ENCODE measurements around the gene FGF14.

FGF14 gene

DNA sequence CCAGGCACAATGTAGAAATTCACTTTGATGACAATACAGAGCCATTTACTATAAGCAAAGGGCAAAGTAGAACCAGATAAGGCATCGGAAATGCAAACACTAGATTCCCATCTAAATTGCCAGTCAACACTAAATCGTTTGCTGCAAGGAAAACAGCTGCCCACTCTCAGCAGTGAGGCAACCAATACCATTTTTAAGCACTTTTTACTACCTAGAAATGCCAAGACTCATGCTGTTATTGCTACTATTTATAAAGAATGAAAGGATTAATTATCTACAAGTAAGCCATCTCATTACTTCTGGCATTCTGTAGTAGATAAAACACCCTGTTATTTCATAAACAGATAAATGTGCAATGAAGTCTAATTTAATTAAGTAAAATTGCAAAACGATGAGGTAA is 422.0 kb downstream of the FGF14 start:
- Mint-ChIP-seq H3K4me1 (no peaks in the 10 kb centered on the region), H3K27ac (no peak overlapping the region), H3K36me3 (ENCODE audit: low read depth) (no peaks in the 10 kb centered on the region), H3K27me3 (ENCODE audit: low read depth) (no peaks in the 10 kb centered on the region), H3K4me3 (no peak overlapping the region), H3K9me3 (no peaks in the 10 kb centered on the region)
- TF ChIP-seq, protein P1, sequence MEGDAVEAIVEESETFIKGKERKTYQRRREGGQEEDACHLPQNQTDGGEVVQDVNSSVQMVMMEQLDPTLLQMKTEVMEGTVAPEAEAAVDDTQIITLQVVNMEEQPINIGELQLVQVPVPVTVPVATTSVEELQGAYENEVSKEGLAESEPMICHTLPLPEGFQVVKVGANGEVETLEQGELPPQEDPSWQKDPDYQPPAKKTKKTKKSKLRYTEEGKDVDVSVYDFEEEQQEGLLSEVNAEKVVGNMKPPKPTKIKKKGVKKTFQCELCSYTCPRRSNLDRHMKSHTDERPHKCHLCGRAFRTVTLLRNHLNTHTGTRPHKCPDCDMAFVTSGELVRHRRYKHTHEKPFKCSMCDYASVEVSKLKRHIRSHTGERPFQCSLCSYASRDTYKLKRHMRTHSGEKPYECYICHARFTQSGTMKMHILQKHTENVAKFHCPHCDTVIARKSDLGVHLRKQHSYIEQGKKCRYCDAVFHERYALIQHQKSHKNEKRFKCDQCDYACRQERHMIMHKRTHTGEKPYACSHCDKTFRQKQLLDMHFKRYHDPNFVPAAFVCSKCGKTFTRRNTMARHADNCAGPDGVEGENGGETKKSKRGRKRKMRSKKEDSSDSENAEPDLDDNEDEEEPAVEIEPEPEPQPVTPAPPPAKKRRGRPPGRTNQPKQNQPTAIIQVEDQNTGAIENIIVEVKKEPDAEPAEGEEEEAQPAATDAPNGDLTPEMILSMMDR (IDR thresholded peaks at IDR 0.05; ENCODE audit: unreplicated experiment in 3 of 3), result no peak

DNA sequence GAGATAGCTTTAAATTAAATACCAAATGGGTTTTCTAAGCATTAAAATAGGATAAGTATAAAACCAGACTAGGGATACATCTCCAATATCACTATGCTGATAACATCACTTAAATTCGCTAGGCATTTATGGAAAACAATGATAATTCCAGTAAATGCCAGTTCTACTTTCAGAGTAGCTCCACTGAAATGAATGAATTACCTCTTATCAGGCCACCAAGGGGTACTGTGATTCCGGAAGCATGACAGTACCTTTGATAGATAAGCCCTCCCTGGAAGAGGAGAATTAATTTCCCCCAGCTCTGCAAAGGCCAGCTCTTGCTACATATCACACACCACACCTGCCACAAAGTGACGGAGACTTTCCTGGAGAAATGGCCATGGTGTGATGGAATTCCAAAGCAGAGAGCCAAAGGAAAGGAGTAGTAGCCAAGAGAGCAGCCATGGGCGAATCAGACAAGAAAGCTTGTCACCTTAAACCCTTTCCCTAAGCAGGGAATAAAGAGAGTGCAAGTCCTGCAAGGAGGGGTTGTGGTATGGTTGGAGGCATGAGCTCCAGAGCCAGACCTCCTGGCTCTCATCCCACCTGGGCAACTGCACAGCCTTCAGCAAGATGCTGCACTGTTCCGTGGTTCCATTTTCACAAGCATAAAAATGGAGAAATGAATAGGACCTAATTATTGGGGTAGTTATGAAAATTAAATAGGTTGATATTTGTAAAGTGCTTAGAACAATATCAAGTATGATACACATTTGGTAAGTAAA is 423.1 kb downstream of the FGF14 start:
- TF ChIP-seq, protein P1 (IDR thresholded peaks at IDR 0.05; ENCODE audit: unreplicated experiment in 3 of 3), result no peak
- Mint-ChIP-seq H3K4me1 (no peaks in the 10 kb centered on the region), H3K27ac (no peak overlapping the region), H3K4me3 (no peak overlapping the region), H3K36me3 (ENCODE audit: low read depth) (no peaks in the 10 kb centered on the region), H3K27me3 (ENCODE audit: low read depth) (no peaks in the 10 kb centered on the region), H3K9me3 (no peaks in the 10 kb centered on the region)

DNA sequence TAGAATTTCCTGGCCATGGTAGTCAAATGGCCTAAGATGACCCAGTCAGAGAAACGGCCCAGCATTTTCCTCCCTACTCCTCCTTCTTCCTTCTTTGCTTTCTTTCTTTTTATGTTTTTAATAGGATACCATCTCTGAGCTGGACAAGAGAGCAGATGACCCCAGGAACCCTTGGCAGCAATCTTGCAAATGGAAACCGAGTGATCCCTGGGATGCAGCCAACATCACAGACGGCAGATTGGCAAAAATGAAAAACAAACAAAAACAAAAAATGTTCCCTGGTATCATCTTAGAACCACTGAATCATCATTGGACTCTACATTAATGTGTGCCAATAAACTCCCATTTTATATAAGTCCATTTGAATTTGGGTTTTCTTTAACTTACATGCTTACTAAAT is 424.4 kb downstream of the FGF14 start:
- Mint-ChIP-seq H3K36me3 (ENCODE audit: low read depth) (no peaks in the 10 kb centered on the region), H3K27ac (no peak overlapping the region), H3K9me3 (no peaks in the 10 kb centered on the region), H3K4me3 (no peak overlapping the region), H3K4me1 (no peaks in the 10 kb centered on the region), H3K27me3 (ENCODE audit: low read depth) (no peaks in the 10 kb centered on the region)
- TF ChIP-seq, protein P1 (IDR thresholded peaks at IDR 0.05; ENCODE audit: unreplicated experiment in 3 of 3), result no peak

DNA sequence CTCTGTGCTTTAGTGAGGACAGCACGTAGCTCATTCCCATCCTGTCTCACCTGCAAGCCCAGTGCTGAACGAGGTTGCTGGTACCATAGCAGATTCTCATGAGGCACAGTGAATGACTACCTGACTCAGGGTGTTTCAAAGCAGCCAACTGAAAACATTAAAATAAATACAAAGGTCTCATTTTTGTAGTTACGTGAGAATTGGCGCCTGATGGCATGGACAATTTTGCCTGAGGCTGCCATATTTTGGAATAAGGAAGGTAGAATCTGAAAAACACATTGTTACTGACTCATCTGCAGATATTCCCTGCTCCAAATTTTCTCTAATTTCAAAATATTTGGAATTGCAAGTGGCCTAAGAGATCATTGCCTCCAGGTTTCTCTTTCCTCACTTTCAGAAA is 429.7 kb downstream of the FGF14 start:
- Mint-ChIP-seq H3K9me3 (no peaks in the 10 kb centered on the region), H3K4me3 (no peak overlapping the region), H3K4me1 (no peaks in the 10 kb centered on the region), H3K36me3 (ENCODE audit: low read depth) (no peaks in the 10 kb centered on the region), H3K27ac (no peak overlapping the region), H3K27me3 (ENCODE audit: low read depth) (no peaks in the 10 kb centered on the region)
- TF ChIP-seq, protein P1 (IDR thresholded peaks at IDR 0.05; ENCODE audit: unreplicated experiment in 3 of 3), result no peak

DNA sequence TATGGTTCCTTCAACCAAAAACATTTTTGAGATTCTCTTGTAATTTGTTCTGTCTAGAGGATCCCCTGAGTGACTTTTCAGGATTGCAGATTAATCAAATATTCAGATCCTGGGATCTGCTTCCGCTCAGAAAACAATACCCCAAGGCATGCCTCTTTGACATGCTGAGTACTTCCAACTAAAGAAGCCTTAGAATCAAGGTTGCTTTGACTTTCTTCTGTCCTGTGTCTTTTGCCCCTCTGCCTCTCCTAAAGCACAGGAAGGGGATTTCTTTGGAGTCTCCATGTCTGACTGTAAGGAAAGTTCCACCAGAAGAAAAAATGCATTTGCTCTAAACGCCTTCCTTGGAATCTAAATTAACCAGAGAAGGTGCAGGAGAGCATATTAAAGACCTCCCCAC is 431.5 kb downstream of the FGF14 start:
- Mint-ChIP-seq H3K4me1 (no peaks in the 10 kb centered on the region), H3K27me3 (ENCODE audit: low read depth) (no peaks in the 10 kb centered on the region), H3K27ac (no peak overlapping the region), H3K4me3 (no peak overlapping the region), H3K36me3 (ENCODE audit: low read depth) (no peaks in the 10 kb centered on the region), H3K9me3 (no peaks in the 10 kb centered on the region)
- TF ChIP-seq, protein P1 (IDR thresholded peaks at IDR 0.05; ENCODE audit: unreplicated experiment in 3 of 3), result no peak

DNA sequence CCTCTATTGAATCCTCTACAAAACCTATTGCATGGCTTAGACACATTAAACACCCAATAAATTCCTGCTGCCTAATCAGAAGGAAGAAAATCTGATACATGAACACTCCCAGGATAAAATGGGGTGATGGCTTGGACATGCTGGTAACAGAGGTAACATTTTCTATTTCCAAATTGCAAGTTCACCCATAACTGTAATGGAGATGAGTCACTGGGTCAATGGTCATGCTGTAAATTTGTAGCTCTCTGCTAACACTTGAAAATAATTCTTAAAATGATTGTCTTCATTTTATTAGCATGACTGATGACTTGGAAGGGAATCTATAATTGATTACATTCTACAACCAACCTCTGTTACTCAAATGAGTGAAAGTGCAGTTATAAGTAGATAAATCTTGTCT is 434.1 kb downstream of the FGF14 start:
- H3K27me3 Mint-ChIP-seq (ENCODE audit: low read depth), result no peaks in the 10 kb centered on the region
- H3K4me3 Mint-ChIP-seq, result no peak overlapping the region
- TF ChIP-seq, protein P1 (IDR thresholded peaks at IDR 0.05; ENCODE audit: unreplicated experiment in 3 of 3), result no peak
- H3K36me3 Mint-ChIP-seq (ENCODE audit: low read depth), result no peaks in the 10 kb centered on the region
- H3K9me3 Mint-ChIP-seq, result no peaks in the 10 kb centered on the region
- no peak overlapping the region for H3K27ac Mint-ChIP-seq
- H3K4me1 Mint-ChIP-seq, result no peaks in the 10 kb centered on the region

Data from nephron (organoid).